ENCODE measurements around the gene GALNT9. TPM values are rescaled to one million over a fixed set of nuclear protein-coding genes. Genes with fewer than 3 reads are reported as not detected.

GALNT9 gene
- total and polyA plus RNA-seq, 2 donors (not counting 1 experiment from before 2014, with no cell fraction given): 0.71 to 2.4 TPM

GRCh38 chr12:132279184-132279889, 50.1 kb downstream of the GALNT9 start:
- Histone ChIP-seq H3K4me3 (ENCODE audit: control extremely low read depth in 1 of 5, extremely low read depth in 1 of 5, insufficient read depth in 1 of 5, low read depth in 2 of 5, low read length in 4 of 5) (no peak overlapping the region), H3K4me2 (replicated peaks; ENCODE audit: low read depth, low read length, poor library complexity, severe bottlenecking) (no peak overlapping the region), H3K9me3 (ENCODE audit: control extremely low read depth in 1 of 3, control insufficient read depth in 2 of 3, insufficient read depth in 1 of 3, low read length in 2 of 3) (peaks cover 0 to 33% (median 0%) of the 10 kb centered on the region in 3 donors), H3K27ac (ENCODE audit: low read length in 2 of 2) (no peak overlapping the region), H3K79me2 (ENCODE audit: control insufficient read depth, insufficient read depth, low read length) (no peaks in the 10 kb centered on the region), H3K36me3 (replicated peaks in 1 of 2; ENCODE audit: control extremely low read depth in 1 of 2, control insufficient read depth in 1 of 2, extremely low read depth in 1 of 2, insufficient read depth in 2 of 2, low read length in 1 of 2) (no peaks in the 10 kb centered on the region), H4K20me1 (ENCODE audit: control insufficient read depth, insufficient read depth, low read length, poor library complexity, severe bottlenecking) (no peaks in the 10 kb centered on the region), H3K9ac (ENCODE audit: low read length) (no peak overlapping the region), H2AFZ (ENCODE audit: insufficient read depth, low read depth, low read length, poor library complexity, severe bottlenecking) (no peak overlapping the region), H3K27me3 (replicated peaks in 1 of 4; ENCODE audit: control extremely low read depth in 1 of 4, control insufficient read depth in 3 of 4, insufficient read depth in 4 of 4, low read length in 3 of 4) (peaks cover 0 to 63% (median 4%) of the 10 kb centered on the region in 4 experiments), H3K4me1 (ENCODE audit: control insufficient read depth in 2 of 2, insufficient read depth in 2 of 2, low read length in 2 of 2) (peaks cover 9 to 13% of the 10 kb centered on the region in 2 donors)
- DNase-seq (no peak), ATAC-seq (ENCODE audit: low read depth) (no peak)
- H3K4me3 Mint-ChIP-seq: no peak overlapping the region
- peaks cover 30% of the 10 kb centered on the region for H3K27me3 Mint-ChIP-seq
- no peaks in the 10 kb centered on the region for H3K9me3 Mint-ChIP-seq (ENCODE audit: insufficient read depth)
- intact Hi-C loops (cut with micrococcal nuclease): no loop called here
- whole genome bisulfite sequencing (ENCODE audit: insufficient coverage): 92% methylated on average over 15 of the region's 18 CpGs
- ChIA-PET POLR2A (no interaction called here), CTCF (no interaction called here)
- no peak for TF ChIP-seq EZH2 (IDR thresholded peaks at IDR 0.05; ENCODE audit: borderline replicate concordance, insufficient read depth, low read depth, low read length, poor library complexity, severe bottlenecking)
- TF ChIP-seq, protein P1, sequence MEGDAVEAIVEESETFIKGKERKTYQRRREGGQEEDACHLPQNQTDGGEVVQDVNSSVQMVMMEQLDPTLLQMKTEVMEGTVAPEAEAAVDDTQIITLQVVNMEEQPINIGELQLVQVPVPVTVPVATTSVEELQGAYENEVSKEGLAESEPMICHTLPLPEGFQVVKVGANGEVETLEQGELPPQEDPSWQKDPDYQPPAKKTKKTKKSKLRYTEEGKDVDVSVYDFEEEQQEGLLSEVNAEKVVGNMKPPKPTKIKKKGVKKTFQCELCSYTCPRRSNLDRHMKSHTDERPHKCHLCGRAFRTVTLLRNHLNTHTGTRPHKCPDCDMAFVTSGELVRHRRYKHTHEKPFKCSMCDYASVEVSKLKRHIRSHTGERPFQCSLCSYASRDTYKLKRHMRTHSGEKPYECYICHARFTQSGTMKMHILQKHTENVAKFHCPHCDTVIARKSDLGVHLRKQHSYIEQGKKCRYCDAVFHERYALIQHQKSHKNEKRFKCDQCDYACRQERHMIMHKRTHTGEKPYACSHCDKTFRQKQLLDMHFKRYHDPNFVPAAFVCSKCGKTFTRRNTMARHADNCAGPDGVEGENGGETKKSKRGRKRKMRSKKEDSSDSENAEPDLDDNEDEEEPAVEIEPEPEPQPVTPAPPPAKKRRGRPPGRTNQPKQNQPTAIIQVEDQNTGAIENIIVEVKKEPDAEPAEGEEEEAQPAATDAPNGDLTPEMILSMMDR (IDR thresholded peaks at IDR 0.05): no peak
- peaks cover 6% of the 10 kb centered on the region for H3K4me1 Mint-ChIP-seq
- no peak overlapping the region for H3K27ac Mint-ChIP-seq

DNA sequence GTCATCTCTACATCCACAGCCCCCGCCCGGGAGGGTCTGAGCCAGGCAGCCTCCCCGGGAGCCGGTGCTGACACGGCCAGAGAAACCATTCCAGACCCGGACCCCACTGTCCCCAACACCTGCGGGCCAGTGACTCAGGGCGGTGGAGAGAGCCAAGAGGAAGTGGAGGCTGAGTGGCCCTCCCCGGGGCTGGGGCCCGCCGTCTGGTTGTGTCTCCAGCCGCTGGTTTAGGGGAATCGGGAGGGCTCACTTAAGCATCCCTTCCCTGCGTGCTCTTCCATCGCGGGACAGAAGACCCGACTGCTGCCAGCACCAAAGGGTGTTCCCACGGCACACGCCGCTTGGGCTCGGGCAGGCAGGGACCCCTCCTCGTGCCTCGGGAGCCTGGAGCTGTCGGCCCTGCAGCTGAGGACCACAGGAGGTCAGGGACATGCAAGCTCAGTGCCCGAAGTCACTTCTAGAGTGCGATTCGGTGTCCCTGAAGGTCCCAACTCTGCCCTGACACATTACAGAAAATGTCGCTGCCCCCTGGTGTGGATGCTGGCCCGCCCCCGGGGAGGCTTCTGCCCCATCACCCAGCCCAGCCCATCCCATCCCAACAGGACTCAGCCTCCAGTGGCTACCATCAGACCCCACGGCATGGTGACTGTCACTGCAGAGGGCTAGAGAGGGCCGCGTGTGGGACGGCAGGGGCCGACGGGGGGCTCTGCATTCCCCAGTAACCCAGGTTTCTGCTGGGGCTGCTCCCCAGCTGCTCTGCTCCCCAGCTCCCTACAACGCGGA, 50.8 kb downstream of the GALNT9 start:
- 80% methylated on average over 36 of the region's 38 CpGs for WGBS (ENCODE audit: insufficient coverage)
- CTCF ChIA-PET: no interaction called here
- H3K79me2 ChIP-seq (ENCODE audit: control insufficient read depth, insufficient read depth, low read length): no peaks in the 10 kb centered on the region
- TF ChIP-seq, protein P1 (IDR thresholded peaks at IDR 0.05): no peak
- TF ChIP-seq EZH2 (IDR thresholded peaks at IDR 0.05; ENCODE audit: borderline replicate concordance, insufficient read depth, low read depth, low read length, poor library complexity, severe bottlenecking): no peak
- Mint-ChIP-seq H3K4me1 (no peaks in the 10 kb centered on the region), H3K9me3 (ENCODE audit: insufficient read depth) (no peaks in the 10 kb centered on the region), H3K27ac (no peak overlapping the region), H3K27me3 (peaks cover 23% of the 10 kb centered on the region), H3K4me3 (no peak overlapping the region)
- no peaks in the 10 kb centered on the region for H3K36me3 ChIP-seq (replicated peaks in 1 of 2; ENCODE audit: control extremely low read depth in 1 of 2, control insufficient read depth in 1 of 2, extremely low read depth in 1 of 2, insufficient read depth in 2 of 2, low read length in 1 of 2)
- no peak overlapping the region for H3K4me2 ChIP-seq (replicated peaks; ENCODE audit: low read depth, low read length, poor library complexity, severe bottlenecking)
- no peak overlapping the region for H3K27ac ChIP-seq (ENCODE audit: low read length in 2 of 2)
- POLR2A ChIA-PET: no interaction called here
- H4K20me1 ChIP-seq (ENCODE audit: control insufficient read depth, insufficient read depth, low read length, poor library complexity, severe bottlenecking): no peaks in the 10 kb centered on the region
- no peak overlapping the region for H3K4me3 ChIP-seq (ENCODE audit: control extremely low read depth in 1 of 5, extremely low read depth in 1 of 5, insufficient read depth in 1 of 5, low read depth in 2 of 5, low read length in 4 of 5)
- H3K27me3 ChIP-seq (replicated peaks in 1 of 4; ENCODE audit: control extremely low read depth in 1 of 4, control insufficient read depth in 3 of 4, insufficient read depth in 4 of 4, low read length in 3 of 4): peaks cover 0 to 59% (median 4%) of the 10 kb centered on the region in 4 experiments
- ATAC-seq (ENCODE audit: low read depth): no peak
- peaks cover 0 to 30% (median 0%) of the 10 kb centered on the region in 3 donors for H3K9me3 ChIP-seq (ENCODE audit: control extremely low read depth in 1 of 3, control insufficient read depth in 2 of 3, insufficient read depth in 1 of 3, low read length in 2 of 3)
- H3K9ac ChIP-seq (ENCODE audit: low read length): no peak overlapping the region
- no peak for DNase-seq
- no peak overlapping the region for H2AFZ ChIP-seq (ENCODE audit: insufficient read depth, low read depth, low read length, poor library complexity, severe bottlenecking)
- H3K4me1 ChIP-seq (ENCODE audit: control insufficient read depth in 2 of 2, insufficient read depth in 2 of 2, low read length in 2 of 2): peaks cover 9 to 13% of the 10 kb centered on the region in 2 donors
- intact Hi-C loops (cut with micrococcal nuclease): no loop called here

Data from B cell (primary cell).